Measurements from ENCODE around the gene SSB. TPM values are rescaled to one million over a fixed set of nuclear protein-coding genes. Genes with fewer than 3 reads are reported as not detected.
"Not testable (repeated sequence)": the region's sequence is repeated elsewhere in the genome, so short reads cannot be mapped to it uniquely, and the experiment has no call there.

Gene SSB
- total RNA-seq, 1 donor from 2014 or later, result 111 TPM

GRCh38 chr2:169797601-169798000, 1.1 kb upstream of the SSB start:
- H3K27ac Mint-ChIP-seq, result no peak overlapping the region
- peaks cover 6% of the 10 kb centered on the region for H3K27me3 Mint-ChIP-seq (ENCODE audit: low read depth)
- peak overlapping the region; percentile 58 for H3K4me3 Mint-ChIP-seq (ENCODE audit: low read depth)
- intact Hi-C loops (cut with micrococcal nuclease), result loop anchor here (10.0 kb wide), 1 partner anchor 433 kb away; the partner anchor contains the start of gene LRP2
- no peaks in the 10 kb centered on the region for H3K9me3 Mint-ChIP-seq
- H3K36me3 Mint-ChIP-seq (ENCODE audit: low read depth), result peaks cover 19% of the 10 kb centered on the region
- peaks cover 12% of the 10 kb centered on the region for H3K4me1 Mint-ChIP-seq (ENCODE audit: low read depth)
- DNase-seq (ENCODE audit: low spot score), result no peak

DNA sequence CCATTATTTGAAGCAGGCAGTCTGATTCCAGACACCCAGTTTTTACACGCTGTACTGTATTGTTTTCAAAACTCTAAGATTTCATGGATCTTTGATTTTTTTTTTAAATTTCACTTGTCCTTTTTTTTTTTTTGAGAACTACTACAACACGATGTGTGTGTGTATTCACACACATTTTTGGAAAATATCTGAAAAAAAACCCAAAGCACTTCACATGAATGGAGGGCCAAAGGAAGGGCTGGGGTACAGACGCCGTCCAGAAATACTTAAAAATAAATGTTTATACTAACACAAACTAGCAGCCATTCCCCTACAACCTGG, 314 bp upstream of the SSB start:
- intact Hi-C loops (cut with micrococcal nuclease), result loop anchor here (2.0 to 10.0 kb wide), 2 partner anchors 116 to 434 kb away; partner anchors contain the start of gene LRP2
- peaks cover 12% of the 10 kb centered on the region for H3K4me1 Mint-ChIP-seq (ENCODE audit: low read depth)
- H3K27ac Mint-ChIP-seq, result peak overlapping the region; percentile 76

DNA sequence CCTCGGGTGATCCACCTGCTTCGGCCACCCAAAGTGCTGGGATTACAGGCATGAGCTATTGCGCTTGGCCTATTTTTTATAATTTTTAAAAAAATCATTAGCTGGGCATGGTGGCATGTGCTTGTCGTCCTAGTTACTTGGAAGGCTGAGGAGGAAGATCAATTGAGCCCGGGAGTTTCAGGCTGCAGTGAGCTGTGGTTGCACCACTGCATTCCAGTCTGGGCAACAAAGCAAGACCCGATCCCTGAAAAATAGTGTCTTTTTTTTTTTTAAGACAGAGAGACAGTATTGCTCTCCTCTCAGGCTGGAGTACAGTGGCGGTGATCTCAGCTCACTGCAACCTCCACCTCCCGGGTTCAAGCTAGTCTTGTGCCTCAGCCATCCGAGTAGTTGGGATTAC, 4.8 kb downstream of the SSB start:
- H3K36me3 Mint-ChIP-seq (ENCODE audit: low read depth), result peaks cover 51% of the 10 kb centered on the region
- peaks cover 11% of the 10 kb centered on the region for H3K4me1 Mint-ChIP-seq (ENCODE audit: low read depth)
- intact Hi-C loops (cut with micrococcal nuclease), result no loop called here
- H3K27ac Mint-ChIP-seq, result no peak overlapping the region
- H3K4me3 Mint-ChIP-seq (ENCODE audit: low read depth), result no peak overlapping the region
- no peaks in the 10 kb centered on the region for H3K9me3 Mint-ChIP-seq
- no peaks in the 10 kb centered on the region for H3K27me3 Mint-ChIP-seq (ENCODE audit: low read depth)
- no peak for DNase-seq (ENCODE audit: low spot score)

More for the DNA sequence above, 314 bp upstream of the SSB start:
- no peak for DNase-seq (ENCODE audit: low spot score)
- peaks cover 25% of the 10 kb centered on the region for H3K36me3 Mint-ChIP-seq (ENCODE audit: low read depth)
- peaks cover 6% of the 10 kb centered on the region for H3K27me3 Mint-ChIP-seq (ENCODE audit: low read depth)
- H3K9me3 Mint-ChIP-seq, result no peaks in the 10 kb centered on the region
- H3K4me3 Mint-ChIP-seq (ENCODE audit: low read depth), result peak overlapping the region; percentile 70

DNA sequence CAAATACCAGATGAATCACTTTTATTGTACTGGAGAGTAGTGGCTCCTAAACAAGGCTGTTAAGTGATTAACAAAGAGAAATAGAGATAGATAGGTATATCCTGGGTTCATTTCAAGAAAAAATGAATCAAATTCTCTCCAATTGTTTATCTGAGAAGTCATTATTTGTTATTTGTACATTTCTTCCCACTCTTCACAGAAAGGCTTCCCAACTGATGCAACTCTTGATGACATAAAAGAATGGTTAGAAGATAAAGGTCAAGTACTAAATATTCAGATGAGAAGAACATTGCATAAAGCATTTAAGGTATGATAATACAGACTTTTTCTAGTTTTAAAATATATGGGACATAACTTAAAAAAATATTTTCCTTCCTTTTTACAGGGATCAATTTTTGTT, 7.9 kb downstream of the SSB start:
- intact Hi-C loops (cut with micrococcal nuclease), result no loop called here
- H3K27ac Mint-ChIP-seq, result no peak overlapping the region
- peaks cover 7% of the 10 kb centered on the region for H3K4me1 Mint-ChIP-seq (ENCODE audit: low read depth)
- peaks cover 64% of the 10 kb centered on the region for H3K36me3 Mint-ChIP-seq (ENCODE audit: low read depth)
- no peak for DNase-seq (ENCODE audit: low spot score)
- no peaks in the 10 kb centered on the region for H3K27me3 Mint-ChIP-seq (ENCODE audit: low read depth)
- no peaks in the 10 kb centered on the region for H3K9me3 Mint-ChIP-seq
- H3K4me3 Mint-ChIP-seq (ENCODE audit: low read depth), result no peak overlapping the region

- Mint-ChIP-seq H3K4me1 (ENCODE audit: low read depth) (peaks cover 5% of the 10 kb centered on the region), H3K4me3 (ENCODE audit: low read depth) (no peak overlapping the region), H3K27ac (no peak overlapping the region), H3K9me3 (no peaks in the 10 kb centered on the region), H3K36me3 (ENCODE audit: low read depth) (peaks cover 61% of the 10 kb centered on the region), H3K27me3 (ENCODE audit: low read depth) (no peaks in the 10 kb centered on the region)
- no peak for DNase-seq (ENCODE audit: low spot score)
- intact Hi-C loops (cut with micrococcal nuclease), result no loop called here
Observed at GRCh38 chr2:169808221-169808620, 9.6 kb downstream of the SSB start.

GRCh38 chr2:169815849-169816248, 17.2 kb downstream of the SSB start:
- H3K4me1 Mint-ChIP-seq (ENCODE audit: low read depth), result peaks cover 10% of the 10 kb centered on the region
- peaks cover 76% of the 10 kb centered on the region for H3K36me3 Mint-ChIP-seq (ENCODE audit: low read depth)
- no peak overlapping the region for H3K27ac Mint-ChIP-seq
- intact Hi-C loops (cut with micrococcal nuclease), result no loop called here
- H3K9me3 Mint-ChIP-seq, result peaks cover 8% of the 10 kb centered on the region
- no peak overlapping the region for H3K4me3 Mint-ChIP-seq (ENCODE audit: low read depth)
- no peaks in the 10 kb centered on the region for H3K27me3 Mint-ChIP-seq (ENCODE audit: low read depth)
- no peak for DNase-seq (ENCODE audit: low spot score)

- H3K9me3 Mint-ChIP-seq; intact Hi-C loops (cut with micrococcal nuclease); H3K27me3 Mint-ChIP-seq (ENCODE audit: low read depth); H3K4me3 Mint-ChIP-seq (ENCODE audit: low read depth); DNase-seq (ENCODE audit: low spot score); H3K27ac Mint-ChIP-seq: not testable (repeated sequence)
- Mint-ChIP-seq H3K36me3 (ENCODE audit: low read depth) (peaks cover 77% of the 10 kb centered on the region), H3K4me1 (ENCODE audit: low read depth) (peaks cover 17% of the 10 kb centered on the region)
Observed at GRCh38 chr2:169816961-169817360, 18.3 kb downstream of the SSB start.

DNA sequence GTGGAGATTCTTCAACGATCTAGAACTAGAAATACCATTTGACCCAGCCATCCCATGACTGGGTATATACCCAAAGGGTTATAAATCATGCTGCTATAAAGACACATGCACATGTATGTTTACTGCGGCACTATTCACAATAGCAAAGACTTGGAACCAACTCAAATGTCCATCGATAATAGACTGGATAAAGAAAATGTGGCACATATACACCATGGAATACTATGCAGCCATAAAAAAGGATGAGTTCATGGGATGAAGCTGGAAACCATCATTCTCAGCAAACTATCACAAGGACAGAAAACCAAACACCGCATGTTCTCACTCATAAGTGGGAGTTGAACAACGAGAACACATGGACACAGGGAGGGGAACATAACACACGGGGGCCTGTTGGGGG, 18.7 kb downstream of the SSB start:
- H3K4me3 Mint-ChIP-seq (ENCODE audit: low read depth); H3K9me3 Mint-ChIP-seq; intact Hi-C loops (cut with micrococcal nuclease); H3K27ac Mint-ChIP-seq; DNase-seq (ENCODE audit: low spot score); H3K27me3 Mint-ChIP-seq (ENCODE audit: low read depth): not testable (repeated sequence)
- peaks cover 75% of the 10 kb centered on the region for H3K36me3 Mint-ChIP-seq (ENCODE audit: low read depth)
- H3K4me1 Mint-ChIP-seq (ENCODE audit: low read depth), result peaks cover 20% of the 10 kb centered on the region

DNA sequence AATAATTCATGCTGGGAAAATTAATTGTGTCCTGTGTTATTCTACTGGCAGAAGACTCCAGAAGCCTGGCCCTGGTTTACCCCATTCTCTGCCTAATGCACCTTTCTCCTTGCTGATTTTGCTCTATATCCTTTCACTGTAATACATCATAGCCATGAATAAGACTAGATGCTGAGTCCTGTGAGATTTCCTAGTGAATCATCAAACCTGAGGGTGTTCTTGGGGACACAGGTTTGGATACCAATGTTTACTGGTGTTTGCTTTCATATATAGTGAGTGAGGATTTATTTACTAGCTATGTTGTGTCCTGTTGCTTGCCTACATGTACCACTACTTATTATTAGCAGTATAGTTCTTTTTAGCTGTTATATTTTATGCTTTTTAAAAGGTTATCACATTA, 19.6 kb downstream of the SSB start:
- DNase-seq (ENCODE audit: low spot score), result no peak
- Mint-ChIP-seq H3K9me3 (peaks cover 8% of the 10 kb centered on the region), H3K27me3 (ENCODE audit: low read depth) (no peaks in the 10 kb centered on the region), H3K27ac (no peak overlapping the region), H3K36me3 (ENCODE audit: low read depth) (peaks cover 76% of the 10 kb centered on the region), H3K4me1 (ENCODE audit: low read depth) (peaks cover 28% of the 10 kb centered on the region), H3K4me3 (ENCODE audit: low read depth) (no peak overlapping the region)
- intact Hi-C loops (cut with micrococcal nuclease), result no loop called here

DNA sequence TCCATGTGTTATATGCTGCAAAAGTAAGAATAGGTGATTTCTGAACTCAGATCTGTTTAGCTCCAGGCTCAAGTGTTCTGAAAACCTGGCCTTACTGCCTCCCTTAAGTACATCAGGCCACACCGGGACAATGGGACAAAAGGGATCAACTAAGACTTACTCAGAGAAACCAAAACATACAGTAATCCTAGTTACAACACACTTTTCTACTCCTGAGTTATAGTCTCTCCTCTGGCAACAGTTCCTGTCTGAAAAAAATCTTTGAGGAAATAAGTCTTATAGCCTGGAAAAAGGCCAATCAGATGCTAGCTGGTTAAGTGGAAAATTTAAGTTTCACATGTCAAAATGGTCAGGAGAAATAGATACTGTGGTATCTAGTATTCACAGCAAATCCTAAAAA, 20.4 kb downstream of the SSB start:
- intact Hi-C loops (cut with micrococcal nuclease), result no loop called here
- Mint-ChIP-seq H3K36me3 (ENCODE audit: low read depth) (peaks cover 82% of the 10 kb centered on the region), H3K27ac (no peak overlapping the region), H3K9me3 (peaks cover 8% of the 10 kb centered on the region), H3K4me3 (ENCODE audit: low read depth) (no peak overlapping the region), H3K27me3 (ENCODE audit: low read depth) (no peaks in the 10 kb centered on the region), H3K4me1 (ENCODE audit: low read depth) (peaks cover 35% of the 10 kb centered on the region)
- no peak for DNase-seq (ENCODE audit: low spot score)

DNA sequence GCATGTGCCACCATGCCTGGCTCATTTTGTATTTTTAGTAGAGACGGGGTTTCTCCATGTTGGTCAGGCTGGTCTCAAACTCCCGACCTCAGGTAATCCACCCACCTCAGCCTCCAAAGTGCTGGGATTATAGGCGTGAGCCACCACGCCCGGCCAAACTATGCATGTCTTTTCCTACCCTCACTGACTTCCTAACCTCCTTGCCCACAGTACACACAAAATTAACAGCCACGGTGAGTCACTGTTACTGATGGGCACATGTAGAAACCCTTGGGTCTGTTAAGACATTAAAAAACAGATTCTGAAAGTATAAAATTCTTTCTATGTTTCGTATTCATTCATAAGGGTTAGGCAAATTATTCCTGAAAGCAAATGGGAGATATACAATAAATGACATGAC, 21.4 kb downstream of the SSB start:
- H3K4me1 Mint-ChIP-seq (ENCODE audit: low read depth), result peaks cover 39% of the 10 kb centered on the region

GRCh38 chr2:169822036-169822435, 23.4 kb downstream of the SSB start:
- DNase-seq (ENCODE audit: low spot score), result no peak
- no peak overlapping the region for H3K27ac Mint-ChIP-seq
- H3K4me3 Mint-ChIP-seq (ENCODE audit: low read depth), result no peak overlapping the region
- intact Hi-C loops (cut with micrococcal nuclease), result loop anchor here (10.0 kb wide), 1 partner anchor 1103 kb away; the partner anchor contains the start of gene GORASP2
- peaks cover 6% of the 10 kb centered on the region for H3K9me3 Mint-ChIP-seq
- H3K27me3 Mint-ChIP-seq (ENCODE audit: low read depth), result no peaks in the 10 kb centered on the region
- peaks cover 57% of the 10 kb centered on the region for H3K36me3 Mint-ChIP-seq (ENCODE audit: low read depth)
- peaks cover 39% of the 10 kb centered on the region for H3K4me1 Mint-ChIP-seq (ENCODE audit: low read depth)

More for the DNA sequence above, 21.4 kb downstream of the SSB start:
- DNase-seq (ENCODE audit: low spot score); H3K9me3 Mint-ChIP-seq; H3K27me3 Mint-ChIP-seq (ENCODE audit: low read depth); H3K4me3 Mint-ChIP-seq (ENCODE audit: low read depth): not testable (repeated sequence)
- peak overlapping the region; percentile 33 for H3K27ac Mint-ChIP-seq
- peaks cover 77% of the 10 kb centered on the region for H3K36me3 Mint-ChIP-seq (ENCODE audit: low read depth)
- intact Hi-C loops (cut with micrococcal nuclease), result loop anchor here (10.0 kb wide), 1 partner anchor 1105 kb away; the partner anchor contains the start of gene GORASP2

- intact Hi-C loops (cut with micrococcal nuclease), result loop anchor here (10.0 kb wide), 1 partner anchor 1102 kb away; the partner anchor contains the start of gene GORASP2
- Mint-ChIP-seq H3K4me3 (ENCODE audit: low read depth) (peak overlapping the region; percentile 75), H3K4me1 (ENCODE audit: low read depth) (peaks cover 39% of the 10 kb centered on the region), H3K27me3 (ENCODE audit: low read depth) (no peaks in the 10 kb centered on the region), H3K27ac (no peak overlapping the region), H3K36me3 (ENCODE audit: low read depth) (peaks cover 49% of the 10 kb centered on the region), H3K9me3 (no peaks in the 10 kb centered on the region)
- no peak for DNase-seq (ENCODE audit: low spot score)
Observed at GRCh38 chr2:169822785-169823392, 24.2 kb downstream of the SSB start.
